HG03064 (cell line): Measurements from ENCODE around the gene HTD2.

Source experiments
- ATAC-seq: cut with Tn5 transposase; IDR thresholded peaks from one replicate; pipeline ENCODE4 v1.9.1; 2021; ENCODE audit warnings: low read depth; ENCODE audit not compliant: unreplicated experiment

The HTD2 gene

GRCh38 chr3:58291671-58292338, 14.5 kb upstream of the HTD2 start:
- no peak for ATAC-seq

GRCh38 chr3:58292866-58293265, 13.5 kb upstream of the HTD2 start:
- no peak for ATAC-seq

- ATAC-seq = no peak
These were observed 12.8 kb upstream of the HTD2 start for GRCh38 chr3:58293516-58293915.

- no peak for ATAC-seq
These were observed 10.1 kb upstream of the HTD2 start for GRCh38 chr3:58296269-58296668.

GRCh38 chr3:58296843-58297242, 9.5 kb upstream of the HTD2 start:
- no peak for ATAC-seq

GRCh38 chr3:58298190-58298589, 8.1 kb upstream of the HTD2 start:
- ATAC-seq = no peak

GRCh38 chr3:58299075-58299474, 7.2 kb upstream of the HTD2 start:
- no peak for ATAC-seq

- ATAC-seq = no peak
These were observed 6.3 kb upstream of the HTD2 start for GRCh38 chr3:58299839-58300516.

GRCh38 chr3:58307639-58308215, 1.4 kb downstream of the HTD2 start:
- ATAC-seq = no peak

- no peak for ATAC-seq
These were observed 2.4 kb downstream of the HTD2 start for GRCh38 chr3:58308728-58309127.

- no peak for ATAC-seq
These were observed 11.5 kb downstream of the HTD2 start for GRCh38 chr3:58317811-58318210.

GRCh38 chr3:58321791-58322190, 15.5 kb downstream of the HTD2 start:
- ATAC-seq = no peak

- ATAC-seq = no peak
These were observed 16.5 kb downstream of the HTD2 start for GRCh38 chr3:58322793-58323192.

- no peak for ATAC-seq
These were observed 17.4 kb downstream of the HTD2 start for GRCh38 chr3:58323529-58324390.

GRCh38 chr3:58324391-58325390, 18.4 kb downstream of the HTD2 start:
- ATAC-seq = no peak

- ATAC-seq = no peak
These were observed 19.2 kb downstream of the HTD2 start for GRCh38 chr3:58325525-58325992.

- no peak for ATAC-seq
These were observed 20.1 kb downstream of the HTD2 start for GRCh38 chr3:58326267-58326900.

- no peak for ATAC-seq
These were observed 23.0 kb downstream of the HTD2 start for GRCh38 chr3:58329150-58329921.
